SK-N-SH treated with all-trans-retinoic acid at 6 μM for 48 hours (cell line): ENCODE results near the gene DDN.

Experiments
- ATAC-seq: fragments of 200-7000 bp; cut with Tn5 transposase; 3 replicates; pipeline ENCODE4 v1.9.1; 2020; ENCODE audit warnings: mild to moderate bottlenecking, moderate library complexity
- BACH2 ChIP-seq: fragments of 250-450 bp; sonication (Bioruptor Pico); IDR thresholded peaks from 2 replicates; pipeline ENCODE4 v1.9.0; 2021; ENCODE audit warnings: mild to moderate bottlenecking, borderline replicate concordance
- CSDC2 ChIP-seq: fragments of 250-450 bp; sonication (Bioruptor Pico); IDR thresholded peaks from 2 replicates; pipeline ENCODE4 v1.5.0; 2020; ENCODE audit warnings: mild to moderate bottlenecking, moderate library complexity
- CSRNP3 ChIP-seq: fragments of 250-450 bp; sonication (Bioruptor Pico); IDR thresholded peaks from 2 replicates; pipeline ENCODE4 v1.5.1; 2021; ENCODE audit warnings: mild to moderate bottlenecking, moderate library complexity
- ESRRG ChIP-seq: fragments of 250-450 bp; sonication (Bioruptor Pico); IDR thresholded peaks from 2 replicates; pipeline ENCODE4 v1.6.1; 2021; ENCODE audit warnings: mild to moderate bottlenecking
- GLIS3 ChIP-seq: fragments of 250-450 bp; sonication (Bioruptor Pico); IDR thresholded peaks from 2 replicates; pipeline ENCODE4 v1.5.0; 2020; ENCODE audit warnings: mild to moderate bottlenecking, moderate library complexity
- ISL1 ChIP-seq: fragments of 250-450 bp; sonication (Bioruptor Pico); IDR thresholded peaks from 2 replicates; pipeline ENCODE4 v2.1.2; 2022; ENCODE audit warnings: mild to moderate bottlenecking, moderate library complexity
- OSR1 ChIP-seq: fragments of 250-450 bp; sonication (Bioruptor Pico); IDR thresholded peaks from 2 replicates; pipeline ENCODE4 v1.8.0; 2022; ENCODE audit warnings: moderate library complexity, mild to moderate bottlenecking, inconsistent platforms
- POU6F1 ChIP-seq: fragments of 250-450 bp; sonication (Bioruptor Pico); IDR thresholded peaks from 2 replicates; pipeline ENCODE4 v1.8.0; 2021; ENCODE audit warnings: low read depth, mild to moderate bottlenecking, moderate library complexity, borderline replicate concordance
- RARB ChIP-seq: fragments of 250-450 bp; sonication (Bioruptor Pico); IDR thresholded peaks from 2 replicates; pipeline ENCODE4 v1.8.0; 2021; ENCODE audit warnings: mild to moderate bottlenecking, moderate library complexity
- SNAI2 ChIP-seq: fragments of 250-450 bp; sonication (Bioruptor Pico); IDR thresholded peaks from 2 replicates; pipeline ENCODE4 v1.5.0; 2020; ENCODE audit warnings: mild to moderate bottlenecking, moderate library complexity
- TCF4 ChIP-seq: fragments of 250-450 bp; sonication (Bioruptor Pico); IDR thresholded peaks from 2 replicates; pipeline ENCODE4 v1.8.0; 2021; ENCODE audit warnings: mild to moderate bottlenecking, moderate library complexity, borderline replicate concordance
- TOX ChIP-seq: fragments of 250-450 bp; sonication (Bioruptor Pico); IDR thresholded peaks from 2 replicates; pipeline ENCODE4 v1.8.0; 2021; ENCODE audit warnings: mild to moderate bottlenecking, moderate library complexity, borderline replicate concordance
- ZC3H10 ChIP-seq: fragments of 250-450 bp; sonication (Bioruptor Pico); IDR thresholded peaks from 2 replicates; pipeline ENCODE4 v1.5.1; 2021; ENCODE audit warnings: mild to moderate bottlenecking, moderate library complexity
- ZFP30 ChIP-seq: fragments of 450-650 bp; formaldehyde crosslinking; IDR thresholded peaks from 2 replicates; pipeline ENCODE4 v1.5.0; 2022; ENCODE audit warnings: mild to moderate bottlenecking, moderate library complexity
- ZNF565 ChIP-seq: fragments of 450-650 bp; formaldehyde crosslinking; conservative IDR thresholded peaks from 2 replicates; pipeline ENCODE4 v1.5.0; 2020; ENCODE audit warnings: low read depth, mild to moderate bottlenecking, moderate library complexity
- ZNF8 ChIP-seq: fragments of 450-650 bp; formaldehyde crosslinking; IDR thresholded peaks from 2 replicates; pipeline ENCODE4 v1.5.0; 2020; ENCODE audit warnings: mild to moderate bottlenecking, moderate library complexity
- TF ChIP-seq, protein P1 (sequence below): fragments of 250-450 bp; sonication (Bioruptor Pico); IDR thresholded peaks from 2 replicates; pipeline ENCODE4 v1.5.0; 2020; ENCODE audit warnings: mild to moderate bottlenecking, moderate library complexity
- TF ChIP-seq, protein P2 (sequence below): fragments of 250-450 bp; sonication (Bioruptor Pico); IDR thresholded peaks from 2 replicates; pipeline ENCODE4 v1.8.0; 2020; ENCODE audit warnings: mild to moderate bottlenecking, moderate library complexity, borderline replicate concordance
- TF ChIP-seq, protein P3 (sequence below): fragments of 250-450 bp; sonication (Bioruptor Pico); IDR thresholded peaks from 2 replicates; pipeline ENCODE4 v1.5.1; 2020; ENCODE audit warnings: low read depth, mild to moderate bottlenecking, moderate library complexity

Gene DDN

DNA sequence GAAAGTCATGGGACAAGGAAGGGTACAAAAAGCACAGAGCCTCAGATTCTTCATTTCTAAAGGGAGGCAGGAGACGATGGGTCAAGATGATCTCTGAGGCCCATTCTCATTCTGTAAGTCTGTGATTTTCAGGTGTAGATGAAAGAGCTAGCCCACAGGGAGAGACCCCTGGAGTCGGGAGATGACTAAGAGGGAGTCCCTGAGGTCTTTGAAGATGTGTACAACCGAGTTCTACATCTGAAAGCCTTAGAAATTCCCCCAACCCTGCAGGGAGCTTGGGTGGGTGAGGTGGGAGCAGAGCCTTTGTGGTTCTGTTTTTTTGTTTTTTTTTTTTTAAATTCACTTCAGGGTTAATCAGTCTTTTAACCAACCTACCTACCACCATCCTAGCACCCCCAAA is 30.7 kb downstream of the DDN start:
- TF ChIP-seq OSR1 (CRISPR knock-in tag) (no peak), POU6F1 (no peak), CSRNP3 (no peak), ZFP30 (CRISPR knock-in tag) (no peak), SNAI2 (no peak), BACH2 (CRISPR knock-in tag) (no peak), ZNF8 (CRISPR knock-in tag) (no peak), TCF4 (CRISPR knock-in tag) (no peak), ISL1 (CRISPR knock-in tag) (no peak)
- TF ChIP-seq, protein P1, sequence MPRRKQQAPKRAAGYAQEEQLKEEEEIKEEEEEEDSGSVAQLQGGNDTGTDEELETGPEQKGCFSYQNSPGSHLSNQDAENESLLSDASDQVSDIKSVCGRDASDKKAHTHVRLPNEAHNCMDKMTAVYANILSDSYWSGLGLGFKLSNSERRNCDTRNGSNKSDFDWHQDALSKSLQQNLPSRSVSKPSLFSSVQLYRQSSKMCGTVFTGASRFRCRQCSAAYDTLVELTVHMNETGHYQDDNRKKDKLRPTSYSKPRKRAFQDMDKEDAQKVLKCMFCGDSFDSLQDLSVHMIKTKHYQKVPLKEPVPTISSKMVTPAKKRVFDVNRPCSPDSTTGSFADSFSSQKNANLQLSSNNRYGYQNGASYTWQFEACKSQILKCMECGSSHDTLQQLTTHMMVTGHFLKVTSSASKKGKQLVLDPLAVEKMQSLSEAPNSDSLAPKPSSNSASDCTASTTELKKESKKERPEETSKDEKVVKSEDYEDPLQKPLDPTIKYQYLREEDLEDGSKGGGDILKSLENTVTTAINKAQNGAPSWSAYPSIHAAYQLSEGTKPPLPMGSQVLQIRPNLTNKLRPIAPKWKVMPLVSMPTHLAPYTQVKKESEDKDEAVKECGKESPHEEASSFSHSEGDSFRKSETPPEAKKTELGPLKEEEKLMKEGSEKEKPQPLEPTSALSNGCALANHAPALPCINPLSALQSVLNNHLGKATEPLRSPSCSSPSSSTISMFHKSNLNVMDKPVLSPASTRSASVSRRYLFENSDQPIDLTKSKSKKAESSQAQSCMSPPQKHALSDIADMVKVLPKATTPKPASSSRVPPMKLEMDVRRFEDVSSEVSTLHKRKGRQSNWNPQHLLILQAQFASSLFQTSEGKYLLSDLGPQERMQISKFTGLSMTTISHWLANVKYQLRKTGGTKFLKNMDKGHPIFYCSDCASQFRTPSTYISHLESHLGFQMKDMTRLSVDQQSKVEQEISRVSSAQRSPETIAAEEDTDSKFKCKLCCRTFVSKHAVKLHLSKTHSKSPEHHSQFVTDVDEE (CRISPR knock-in tag): no peak
- TF ChIP-seq, protein P2, sequence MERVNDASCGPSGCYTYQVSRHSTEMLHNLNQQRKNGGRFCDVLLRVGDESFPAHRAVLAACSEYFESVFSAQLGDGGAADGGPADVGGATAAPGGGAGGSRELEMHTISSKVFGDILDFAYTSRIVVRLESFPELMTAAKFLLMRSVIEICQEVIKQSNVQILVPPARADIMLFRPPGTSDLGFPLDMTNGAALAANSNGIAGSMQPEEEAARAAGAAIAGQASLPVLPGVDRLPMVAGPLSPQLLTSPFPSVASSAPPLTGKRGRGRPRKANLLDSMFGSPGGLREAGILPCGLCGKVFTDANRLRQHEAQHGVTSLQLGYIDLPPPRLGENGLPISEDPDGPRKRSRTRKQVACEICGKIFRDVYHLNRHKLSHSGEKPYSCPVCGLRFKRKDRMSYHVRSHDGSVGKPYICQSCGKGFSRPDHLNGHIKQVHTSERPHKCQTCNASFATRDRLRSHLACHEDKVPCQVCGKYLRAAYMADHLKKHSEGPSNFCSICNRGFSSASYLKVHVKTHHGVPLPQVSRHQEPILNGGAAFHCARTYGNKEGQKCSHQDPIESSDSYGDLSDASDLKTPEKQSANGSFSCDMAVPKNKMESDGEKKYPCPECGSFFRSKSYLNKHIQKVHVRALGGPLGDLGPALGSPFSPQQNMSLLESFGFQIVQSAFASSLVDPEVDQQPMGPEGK: no peak
- no peak for ATAC-seq

GRCh38 chr12:48967991-48968390 is 31.2 kb downstream of the DDN start:
- no peak for TF ChIP-seq ISL1 (CRISPR knock-in tag)
- no peak for TF ChIP-seq CSRNP3
- TF ChIP-seq GLIS3: no peak
- TF ChIP-seq ESRRG (CRISPR knock-in tag): no peak
- TF ChIP-seq, protein P3, sequence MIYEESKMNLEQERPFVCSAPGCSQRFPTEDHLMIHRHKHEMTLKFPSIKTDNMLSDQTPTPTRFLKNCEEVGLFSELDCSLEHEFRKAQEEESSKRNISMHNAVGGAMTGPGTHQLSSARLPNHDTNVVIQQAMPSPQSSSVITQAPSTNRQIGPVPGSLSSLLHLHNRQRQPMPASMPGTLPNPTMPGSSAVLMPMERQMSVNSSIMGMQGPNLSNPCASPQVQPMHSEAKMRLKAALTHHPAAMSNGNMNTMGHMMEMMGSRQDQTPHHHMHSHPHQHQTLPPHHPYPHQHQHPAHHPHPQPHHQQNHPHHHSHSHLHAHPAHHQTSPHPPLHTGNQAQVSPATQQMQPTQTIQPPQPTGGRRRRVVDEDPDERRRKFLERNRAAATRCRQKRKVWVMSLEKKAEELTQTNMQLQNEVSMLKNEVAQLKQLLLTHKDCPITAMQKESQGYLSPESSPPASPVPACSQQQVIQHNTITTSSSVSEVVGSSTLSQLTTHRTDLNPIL (CRISPR knock-in tag): no peak
- no peak for TF ChIP-seq ZC3H10 (CRISPR knock-in tag)
- no peak for TF ChIP-seq CSDC2 (CRISPR knock-in tag)
- TF ChIP-seq ZFP30 (CRISPR knock-in tag): no peak
- TF ChIP-seq TOX (CRISPR knock-in tag): no peak
- TF ChIP-seq ZNF8 (CRISPR knock-in tag): no peak
- TF ChIP-seq ZNF565 (CRISPR knock-in tag): no peak
- TF ChIP-seq, protein P2: no peak
- TF ChIP-seq RARB (CRISPR knock-in tag): no peak
- TF ChIP-seq TCF4 (CRISPR knock-in tag): no peak
- ATAC-seq: no peak
